Epithelial cell of proximal tubule (primary cell): ENCODE results near the gene PSMA3. TPM values are rescaled to one million over a fixed set of nuclear protein-coding genes. Genes with fewer than 3 reads are reported as not detected.
"Not testable (repeated sequence)": the region's sequence is repeated elsewhere in the genome, so short reads cannot be mapped to it uniquely, and the experiment has no call there.

Experiments used
- DNase-seq: peaks from one replicate; pipeline ENCODE4 v3.0.0-alpha.2; 2011; ENCODE audit warnings: low read depth
- H3K4me3 ChIP-seq: 2 replicates; pipeline ENCODE4 v1.5.1; 2011; ENCODE audit warnings: low read depth, mild to moderate bottlenecking, low read length
- total RNA-seq: library from RNA; depleted of rRNA; stranded (reverse); fragments of >200 nt; gene quantifications from 2 replicates; pipeline ENCODE4 v1.2.3, GENCODE V29; 2015
- TF ChIP-seq, protein P1 (sequence below): conservative IDR thresholded peaks from 2 replicates; pipeline ENCODE4 v1.5.1; 2012; ENCODE audit warnings: low read depth, mild to moderate bottlenecking, low read length

Gene PSMA3
- total RNA-seq, 1 donor from 2014 or later, result 255 TPM

DNA sequence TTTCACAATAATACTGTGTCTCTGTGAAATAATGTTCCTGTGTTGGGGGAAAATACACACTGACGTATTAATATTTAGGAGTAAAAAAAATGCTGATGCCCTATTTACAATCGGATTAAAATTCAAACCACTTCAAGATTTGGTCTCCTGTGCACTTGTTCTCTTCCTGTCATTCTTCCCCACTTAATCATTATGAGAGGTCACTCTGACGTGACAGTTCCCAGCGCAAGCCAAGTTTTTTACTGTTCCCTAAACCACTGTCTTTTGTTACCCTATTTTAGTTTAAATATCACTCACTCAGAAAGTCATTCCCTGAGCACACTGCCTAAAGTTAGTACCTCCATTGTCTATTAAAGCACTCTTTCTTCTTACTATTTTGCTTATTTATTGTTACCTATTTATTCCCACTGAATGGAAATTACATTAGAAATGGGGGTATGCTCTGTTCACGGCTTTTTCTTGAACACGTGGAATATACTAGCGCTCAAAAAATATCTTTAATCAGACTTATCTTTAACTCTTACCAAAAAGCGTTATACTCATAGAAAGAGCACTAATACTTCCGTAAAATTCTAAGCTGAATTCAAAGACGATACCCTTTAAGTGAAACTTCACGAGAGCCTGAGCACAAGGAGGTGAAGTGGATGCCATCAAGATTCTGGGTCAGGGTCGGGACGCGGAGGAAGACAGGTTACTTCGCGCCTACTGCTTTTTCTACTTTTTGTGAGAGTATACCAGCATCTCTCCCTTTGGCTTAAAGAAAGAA lies 670 bp upstream of the PSMA3 start:
- DNase-seq, result no peak
- peak overlapping the region; percentile 90 for H3K4me3 ChIP-seq
- TF ChIP-seq, protein P1, sequence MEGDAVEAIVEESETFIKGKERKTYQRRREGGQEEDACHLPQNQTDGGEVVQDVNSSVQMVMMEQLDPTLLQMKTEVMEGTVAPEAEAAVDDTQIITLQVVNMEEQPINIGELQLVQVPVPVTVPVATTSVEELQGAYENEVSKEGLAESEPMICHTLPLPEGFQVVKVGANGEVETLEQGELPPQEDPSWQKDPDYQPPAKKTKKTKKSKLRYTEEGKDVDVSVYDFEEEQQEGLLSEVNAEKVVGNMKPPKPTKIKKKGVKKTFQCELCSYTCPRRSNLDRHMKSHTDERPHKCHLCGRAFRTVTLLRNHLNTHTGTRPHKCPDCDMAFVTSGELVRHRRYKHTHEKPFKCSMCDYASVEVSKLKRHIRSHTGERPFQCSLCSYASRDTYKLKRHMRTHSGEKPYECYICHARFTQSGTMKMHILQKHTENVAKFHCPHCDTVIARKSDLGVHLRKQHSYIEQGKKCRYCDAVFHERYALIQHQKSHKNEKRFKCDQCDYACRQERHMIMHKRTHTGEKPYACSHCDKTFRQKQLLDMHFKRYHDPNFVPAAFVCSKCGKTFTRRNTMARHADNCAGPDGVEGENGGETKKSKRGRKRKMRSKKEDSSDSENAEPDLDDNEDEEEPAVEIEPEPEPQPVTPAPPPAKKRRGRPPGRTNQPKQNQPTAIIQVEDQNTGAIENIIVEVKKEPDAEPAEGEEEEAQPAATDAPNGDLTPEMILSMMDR, result no peak

- H3K4me3 ChIP-seq, result peak overlapping the region; percentile 90
- DNase-seq, result no peak
- TF ChIP-seq, protein P1, result no peak
Measured at GRCh38 chr14:58245562-58245961, 919 bp downstream of the PSMA3 start.

DNA sequence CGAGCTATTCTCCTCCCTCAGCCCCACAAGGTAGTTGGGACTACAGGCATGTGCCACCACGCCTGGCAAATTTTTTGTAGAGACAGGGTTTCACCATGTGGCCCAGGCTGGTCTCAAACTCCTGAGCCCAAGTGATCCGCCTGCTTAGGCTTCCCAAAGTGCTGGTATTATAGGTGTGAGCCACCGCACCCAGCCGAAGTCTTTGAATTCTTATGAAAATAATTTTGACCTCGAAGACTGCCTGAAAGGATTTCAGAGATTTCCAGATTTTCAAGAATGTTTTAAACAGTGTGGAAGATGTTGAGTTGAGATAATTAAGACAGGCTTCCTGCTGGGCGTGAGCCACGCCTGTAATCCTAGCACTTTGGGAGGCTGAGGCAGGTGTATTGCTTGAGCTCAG lies 5.0 kb downstream of the PSMA3 start:
- TF ChIP-seq, protein P1, result no peak
- DNase-seq, result no peak
- no peak overlapping the region for H3K4me3 ChIP-seq

DNA sequence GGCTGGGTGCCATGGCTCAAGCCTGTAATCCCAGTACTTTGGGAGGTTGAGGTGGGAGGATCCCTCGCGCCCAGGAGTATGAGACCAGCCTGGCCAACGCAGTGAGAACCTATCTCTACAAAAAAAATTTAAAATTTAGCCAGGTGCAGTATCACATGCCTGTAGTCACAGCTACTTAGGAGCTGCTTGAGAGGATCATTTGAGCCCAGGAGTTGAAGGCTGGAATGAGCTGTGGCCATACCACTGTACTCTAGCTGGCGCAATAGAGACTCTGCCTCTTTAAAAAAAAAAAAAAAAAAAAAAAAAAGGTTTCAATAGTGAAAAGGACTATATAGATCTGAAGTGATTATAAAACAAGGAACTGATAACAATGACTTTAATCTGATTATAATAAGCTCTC lies 13.5 kb downstream of the PSMA3 start:
- TF ChIP-seq, protein P1, result peak; percentile 12
- H3K4me3 ChIP-seq, result no peak overlapping the region
- no peak for DNase-seq

DNA sequence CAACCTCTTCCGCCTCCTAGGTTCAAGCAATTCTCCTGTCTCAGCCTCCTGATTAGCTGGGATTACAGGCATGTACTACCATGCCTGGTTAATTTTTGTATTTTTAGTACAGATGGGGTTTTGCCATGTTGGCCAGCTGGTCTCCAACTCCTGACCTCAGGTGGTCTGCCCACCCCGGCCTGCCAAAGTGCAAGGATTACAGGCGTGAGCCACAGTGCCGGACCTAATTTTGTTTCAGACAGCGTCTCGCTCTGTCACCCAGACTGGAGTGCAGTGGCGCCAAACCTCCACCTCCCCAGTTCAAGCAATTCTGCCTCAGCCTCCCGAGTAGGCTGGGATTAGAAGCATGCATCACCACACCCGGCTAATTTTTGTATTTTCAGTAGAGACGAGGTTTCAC lies 17.4 kb downstream of the PSMA3 start:
- not testable (repeated sequence) for H3K4me3 ChIP-seq, DNase-seq

- TF ChIP-seq, protein P1, result no peak
- no peak for DNase-seq
- no peak overlapping the region for H3K4me3 ChIP-seq
Measured at GRCh38 chr14:58265401-58265800, 20.8 kb downstream of the PSMA3 start.

DNA sequence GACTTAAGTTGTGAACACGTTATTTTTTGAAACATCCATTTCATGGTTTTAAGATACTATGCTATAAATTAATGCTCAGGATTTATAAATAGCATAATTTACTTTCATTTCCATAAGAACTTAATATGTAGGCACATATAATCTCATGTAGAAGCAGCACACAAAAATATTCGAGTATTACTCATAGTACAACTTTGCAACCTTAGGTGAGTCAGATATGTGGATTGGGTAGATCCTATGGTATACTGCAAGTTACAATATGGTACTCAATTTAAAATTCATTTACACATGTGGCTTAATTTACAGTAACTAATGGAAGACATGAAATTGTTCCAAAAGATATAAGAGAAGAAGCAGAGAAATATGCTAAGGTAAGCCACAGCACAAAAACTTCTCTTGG lies 26.0 kb downstream of the PSMA3 start:
- no peak overlapping the region for H3K4me3 ChIP-seq
- TF ChIP-seq, protein P1, result no peak
- DNase-seq, result no peak
